Liver (tissue), 3 donors: ENCODE measurements around the gene LAMTOR2.

Experiments used
- FOXA1 ChIP-seq: IDR thresholded peaks from 2 replicates; pipeline ENCODE4 v1.6.1; 2016; ENCODE audit warnings: antibody characterized with exemption
- RAD21 ChIP-seq, 2 donors: IDR thresholded peaks; 2 replicates each; pipeline ENCODE4 v1.6.1; 2016; ENCODE audit warnings: antibody characterized with exemption in 2 of 2, mild to moderate bottlenecking in 2 of 2
- SP1 ChIP-seq: IDR thresholded peaks from 2 replicates; pipeline ENCODE4 v1.6.1; 2018; ENCODE audit warnings: antibody characterized with exemption, mild to moderate bottlenecking
- TAF1 ChIP-seq: conservative IDR thresholded peaks from 2 replicates; pipeline ENCODE4 v1.6.1; 2016; ENCODE audit warnings: antibody characterized with exemption, mild to moderate bottlenecking
- TF ChIP-seq, protein P1 (sequence below): fragments of 150-350 bp; IDR thresholded peaks from 2 replicates; pipeline ENCODE4 v1.5.1; 2017; ENCODE audit warnings: improper control_type of control experiment, low read depth, low read length; ENCODE audit not compliant: missing input control
- TF ChIP-seq, protein P2 (sequence below): IDR thresholded peaks from 2 replicates; pipeline ENCODE4 v1.6.1; 2016; ENCODE audit warnings: antibody characterized with exemption, mild to moderate bottlenecking
- donor health status: healthy.
- donor health status: healthy.

GRCh38 chr1:156020293-156021092 is 34.1 kb upstream of the LAMTOR2 start, which contains the start of gene SSR2:
- TF ChIP-seq, protein P1, sequence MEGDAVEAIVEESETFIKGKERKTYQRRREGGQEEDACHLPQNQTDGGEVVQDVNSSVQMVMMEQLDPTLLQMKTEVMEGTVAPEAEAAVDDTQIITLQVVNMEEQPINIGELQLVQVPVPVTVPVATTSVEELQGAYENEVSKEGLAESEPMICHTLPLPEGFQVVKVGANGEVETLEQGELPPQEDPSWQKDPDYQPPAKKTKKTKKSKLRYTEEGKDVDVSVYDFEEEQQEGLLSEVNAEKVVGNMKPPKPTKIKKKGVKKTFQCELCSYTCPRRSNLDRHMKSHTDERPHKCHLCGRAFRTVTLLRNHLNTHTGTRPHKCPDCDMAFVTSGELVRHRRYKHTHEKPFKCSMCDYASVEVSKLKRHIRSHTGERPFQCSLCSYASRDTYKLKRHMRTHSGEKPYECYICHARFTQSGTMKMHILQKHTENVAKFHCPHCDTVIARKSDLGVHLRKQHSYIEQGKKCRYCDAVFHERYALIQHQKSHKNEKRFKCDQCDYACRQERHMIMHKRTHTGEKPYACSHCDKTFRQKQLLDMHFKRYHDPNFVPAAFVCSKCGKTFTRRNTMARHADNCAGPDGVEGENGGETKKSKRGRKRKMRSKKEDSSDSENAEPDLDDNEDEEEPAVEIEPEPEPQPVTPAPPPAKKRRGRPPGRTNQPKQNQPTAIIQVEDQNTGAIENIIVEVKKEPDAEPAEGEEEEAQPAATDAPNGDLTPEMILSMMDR = no peak
- TF ChIP-seq FOXA1 (no peak), RAD21 (IDR thresholded peaks at IDR 0.05) (peak in 1 of 2 donors; percentile 19), TAF1 (no peak), SP1 (no peak)
- TF ChIP-seq, protein P2, sequence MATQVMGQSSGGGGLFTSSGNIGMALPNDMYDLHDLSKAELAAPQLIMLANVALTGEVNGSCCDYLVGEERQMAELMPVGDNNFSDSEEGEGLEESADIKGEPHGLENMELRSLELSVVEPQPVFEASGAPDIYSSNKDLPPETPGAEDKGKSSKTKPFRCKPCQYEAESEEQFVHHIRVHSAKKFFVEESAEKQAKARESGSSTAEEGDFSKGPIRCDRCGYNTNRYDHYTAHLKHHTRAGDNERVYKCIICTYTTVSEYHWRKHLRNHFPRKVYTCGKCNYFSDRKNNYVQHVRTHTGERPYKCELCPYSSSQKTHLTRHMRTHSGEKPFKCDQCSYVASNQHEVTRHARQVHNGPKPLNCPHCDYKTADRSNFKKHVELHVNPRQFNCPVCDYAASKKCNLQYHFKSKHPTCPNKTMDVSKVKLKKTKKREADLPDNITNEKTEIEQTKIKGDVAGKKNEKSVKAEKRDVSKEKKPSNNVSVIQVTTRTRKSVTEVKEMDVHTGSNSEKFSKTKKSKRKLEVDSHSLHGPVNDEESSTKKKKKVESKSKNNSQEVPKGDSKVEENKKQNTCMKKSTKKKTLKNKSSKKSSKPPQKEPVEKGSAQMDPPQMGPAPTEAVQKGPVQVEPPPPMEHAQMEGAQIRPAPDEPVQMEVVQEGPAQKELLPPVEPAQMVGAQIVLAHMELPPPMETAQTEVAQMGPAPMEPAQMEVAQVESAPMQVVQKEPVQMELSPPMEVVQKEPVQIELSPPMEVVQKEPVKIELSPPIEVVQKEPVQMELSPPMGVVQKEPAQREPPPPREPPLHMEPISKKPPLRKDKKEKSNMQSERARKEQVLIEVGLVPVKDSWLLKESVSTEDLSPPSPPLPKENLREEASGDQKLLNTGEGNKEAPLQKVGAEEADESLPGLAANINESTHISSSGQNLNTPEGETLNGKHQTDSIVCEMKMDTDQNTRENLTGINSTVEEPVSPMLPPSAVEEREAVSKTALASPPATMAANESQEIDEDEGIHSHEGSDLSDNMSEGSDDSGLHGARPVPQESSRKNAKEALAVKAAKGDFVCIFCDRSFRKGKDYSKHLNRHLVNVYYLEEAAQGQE = no peak
